ENCODE results near the gene KCTD10. TPM values are rescaled to one million over a fixed set of nuclear protein-coding genes. Genes with fewer than 3 reads are reported as not detected.

KCTD10 gene
- total RNA-seq, 4 donors from 2014 or later, result 31.5 to 62.8 (median 46.5) TPM

- no peaks in the 10 kb centered on the region for H3K4me1 ChIP-seq
- WGBS, 2 donors, result 92 to 98% methylated on average over 9 of the region's 9 CpGs
- no peak overlapping the region for H3K4me3 ChIP-seq
- TF ChIP-seq POLR2A (IDR thresholded peaks at IDR 0.05) (no peak), CTCF (IDR thresholded peaks at IDR 0.05) (no peak)
- H3K27me3 ChIP-seq, result no peaks in the 10 kb centered on the region
- no peaks in the 10 kb centered on the region for H3K9me3 ChIP-seq
- H3K36me3 ChIP-seq, result peaks cover 33 to 100% (median 68%) of the 10 kb centered on the region in 3 donors
- intact Hi-C loops (cut with DNase I), result no loop called here
- H3K27ac ChIP-seq, result no peak overlapping the region
- DNase-seq, result no peak
These were observed 10.3 kb upstream of the KCTD10 start for GRCh38 chr12:109487181-109488050.

- 89 to 96% methylated on average over 3 to 4 of the region's 4 CpGs for WGBS, 2 donors
- Histone ChIP-seq H3K4me1 (no peaks in the 10 kb centered on the region), H3K27me3 (no peaks in the 10 kb centered on the region), H3K9me3 (no peaks in the 10 kb centered on the region), H3K36me3 (peaks cover 22 to 78% (median 62%) of the 10 kb centered on the region in 3 donors), H3K4me3 (no peak overlapping the region), H3K27ac (no peak overlapping the region)
- DNase-seq, result no peak
- TF ChIP-seq CTCF (IDR thresholded peaks at IDR 0.05), result no peak
- TF ChIP-seq POLR2A (IDR thresholded peaks at IDR 0.05), result no peak
- intact Hi-C loops (cut with DNase I), result no loop called here
These were observed 8.1 kb upstream of the KCTD10 start for GRCh38 chr12:109485201-109485600.

GRCh38 chr12:109483346-109483745 lies 6.2 kb upstream of the KCTD10 start:
- Histone ChIP-seq H3K27ac (no peak overlapping the region), H3K9me3 (no peaks in the 10 kb centered on the region), H3K4me3 (no peak overlapping the region), H3K4me1 (peaks cover 6 to 16% (median 12%) of the 10 kb centered on the region in 3 donors), H3K27me3 (no peaks in the 10 kb centered on the region), H3K36me3 (peaks cover 4 to 60% (median 43%) of the 10 kb centered on the region in 3 donors)
- 92 to 99% methylated on average over 7 to 11 of the region's 11 CpGs for WGBS, 2 donors
- TF ChIP-seq CTCF (IDR thresholded peaks at IDR 0.05), result no peak
- no peak for TF ChIP-seq POLR2A (IDR thresholded peaks at IDR 0.05)
- no peak for DNase-seq
- intact Hi-C loops (cut with DNase I), result no loop called here

GRCh38 chr12:109482894-109483293 lies 5.8 kb upstream of the KCTD10 start:
- TF ChIP-seq CTCF (IDR thresholded peaks at IDR 0.05) (no peak), POLR2A (IDR thresholded peaks at IDR 0.05) (no peak)
- Histone ChIP-seq H3K27ac (no peak overlapping the region), H3K27me3 (no peaks in the 10 kb centered on the region), H3K9me3 (no peaks in the 10 kb centered on the region), H3K36me3 (peaks cover under 1 to 55% (median 39%) of the 10 kb centered on the region in 3 donors), H3K4me1 (peaks cover 11 to 20% (median 17%) of the 10 kb centered on the region in 3 donors), H3K4me3 (no peak overlapping the region)
- intact Hi-C loops (cut with DNase I), result no loop called here
- no peak for DNase-seq
- 55 to 64% methylated on average over 2 of the region's 2 CpGs for whole genome bisulfite sequencing, 2 donors

GRCh38 chr12:109482491-109482890 lies 5.4 kb upstream of the KCTD10 start:
- peaks cover 0 to 51% (median 35%) of the 10 kb centered on the region in 3 donors for H3K36me3 ChIP-seq
- 86 to 94% methylated on average over 2 of the region's 2 CpGs for WGBS, 2 donors
- peaks cover 12 to 23% (median 17%) of the 10 kb centered on the region in 3 donors for H3K4me1 ChIP-seq
- intact Hi-C loops (cut with DNase I), result no loop called here
- no peak overlapping the region for H3K4me3 ChIP-seq
- H3K9me3 ChIP-seq, result no peaks in the 10 kb centered on the region
- no peak for TF ChIP-seq CTCF (IDR thresholded peaks at IDR 0.05)
- no peak for TF ChIP-seq POLR2A (IDR thresholded peaks at IDR 0.05)
- H3K27ac ChIP-seq, result no peak overlapping the region
- no peak for DNase-seq
- H3K27me3 ChIP-seq, result no peaks in the 10 kb centered on the region
